Prostate gland (tissue), 2 donors: Measurements from ENCODE around the gene KIAA0232.

Experiments
- POLR2A ChIP-seq: fragments of 450-650 bp; IDR thresholded peaks from one replicate; pipeline ENCODE4 v1.6.1; 2016; ENCODE audit warnings: antibody characterized with exemption, mild to moderate bottlenecking
- POLR2AphosphoS5 ChIP-seq: sonication (generic); formaldehyde crosslinking; IDR thresholded peaks from one replicate; pipeline ENCODE4 v1.6.1; 2017; ENCODE audit warnings: antibody characterized with exemption
- TF ChIP-seq, protein P1 (sequence below), 4 experiments: fragments of 200-600 bp in 2 of 4; fragments of 450-650 bp in 2 of 4; sonication (generic) in 2 of 4; IDR thresholded peaks; 1 replicate in 3 of 4; 2 replicates in 1 of 4; pipeline ENCODE4 v1.5.1; 2016 to 2019; ENCODE audit warnings: antibody characterized with exemption in 4 of 4, mild to moderate bottlenecking in 2 of 4, moderate library complexity in 2 of 4

DNA sequence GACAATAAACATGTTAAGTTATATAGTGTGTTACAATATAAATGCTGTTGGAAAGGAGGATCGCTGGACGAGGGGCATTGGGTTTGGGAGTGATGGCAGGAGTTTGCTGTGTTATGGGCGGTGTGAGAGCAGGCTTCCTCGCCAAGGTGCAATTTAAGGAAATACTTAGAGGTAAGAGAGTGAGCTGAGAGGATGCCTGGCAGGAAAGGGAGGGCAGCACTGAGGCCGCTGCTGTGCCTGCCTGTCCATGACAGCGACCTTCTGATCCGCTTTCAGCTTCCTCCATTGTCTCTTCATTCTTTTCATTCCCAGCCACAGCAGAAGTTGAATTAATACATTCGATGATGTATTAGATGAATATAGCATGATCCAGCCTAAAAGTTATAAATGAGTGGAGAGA is 85.9 kb downstream of the KIAA0232 start:
- TF ChIP-seq, protein P1, sequence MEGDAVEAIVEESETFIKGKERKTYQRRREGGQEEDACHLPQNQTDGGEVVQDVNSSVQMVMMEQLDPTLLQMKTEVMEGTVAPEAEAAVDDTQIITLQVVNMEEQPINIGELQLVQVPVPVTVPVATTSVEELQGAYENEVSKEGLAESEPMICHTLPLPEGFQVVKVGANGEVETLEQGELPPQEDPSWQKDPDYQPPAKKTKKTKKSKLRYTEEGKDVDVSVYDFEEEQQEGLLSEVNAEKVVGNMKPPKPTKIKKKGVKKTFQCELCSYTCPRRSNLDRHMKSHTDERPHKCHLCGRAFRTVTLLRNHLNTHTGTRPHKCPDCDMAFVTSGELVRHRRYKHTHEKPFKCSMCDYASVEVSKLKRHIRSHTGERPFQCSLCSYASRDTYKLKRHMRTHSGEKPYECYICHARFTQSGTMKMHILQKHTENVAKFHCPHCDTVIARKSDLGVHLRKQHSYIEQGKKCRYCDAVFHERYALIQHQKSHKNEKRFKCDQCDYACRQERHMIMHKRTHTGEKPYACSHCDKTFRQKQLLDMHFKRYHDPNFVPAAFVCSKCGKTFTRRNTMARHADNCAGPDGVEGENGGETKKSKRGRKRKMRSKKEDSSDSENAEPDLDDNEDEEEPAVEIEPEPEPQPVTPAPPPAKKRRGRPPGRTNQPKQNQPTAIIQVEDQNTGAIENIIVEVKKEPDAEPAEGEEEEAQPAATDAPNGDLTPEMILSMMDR (IDR thresholded peaks at IDR 0.05): no peak
- TF ChIP-seq POLR2AphosphoS5 (no peak), POLR2A (no peak)
